ENCODE measurements around the gene BDKRB2. TPM values are rescaled to one million over a fixed set of nuclear protein-coding genes. Genes with fewer than 3 reads are reported as not detected.
A peak's percentile ranks its signal among the peaks of the same experiment; 100 is the strongest.

The BDKRB2 gene
- total and polyA plus RNA-seq, 2 of the 4 experiments (the other 2 are of a cell fraction) = 60.9 to 73.1 TPM

GRCh38 chr14:96229315-96229714 lies 24.7 kb downstream of the BDKRB2 start:
- Histone ChIP-seq H3K4ac (ENCODE audit: low read depth, low read length) (no peak overlapping the region; the same call in 1 of the 2 replicates), H2AFZ (replicated peaks; ENCODE audit: low read length, poor library complexity) (no peak overlapping the region), H3K18ac (ENCODE audit: low read depth, low read length) (no peak overlapping the region), H3K4me3 (ENCODE audit: insufficient read depth, low read depth, low read length) (no peak overlapping the region), H3K9ac (ENCODE audit: low read depth, low read length) (no peak overlapping the region; the same call in 1 of the 2 replicates), H3K36me3 (ENCODE audit: control insufficient read depth, insufficient read depth, low read length) (peaks cover 77% of the 10 kb centered on the region), H3K56ac (ENCODE audit: extremely low read depth, insufficient read depth, low read length) (no peak overlapping the region), H2BK15ac (ENCODE audit: low read depth, low read length) (no peak overlapping the region), H3K4me2 (ENCODE audit: low read depth, low read length) (no peak overlapping the region), H2BK20ac (ENCODE audit: low read depth, low read length) (no peak overlapping the region), H2BK120ac (ENCODE audit: low read depth, low read length) (no peak overlapping the region), H4K5ac (ENCODE audit: low read depth, low read length) (peak overlapping the region; percentile 15; the same call in 1 of the 2 replicates), H3K9me3 (ENCODE audit: control insufficient read depth, insufficient read depth, low read length) (no peaks in the 10 kb centered on the region), H3K27me3 (ENCODE audit: control insufficient read depth, insufficient read depth, low read length) (no peaks in the 10 kb centered on the region), H3K23ac (ENCODE audit: low read depth, low read length) (no peak overlapping the region), H2BK5ac (ENCODE audit: low read depth, low read length, poor library complexity, severe bottlenecking) (peak overlapping the region; percentile 15), H3K27ac (ENCODE audit: insufficient read depth, low read length) (peak overlapping the region; percentile 37), H4K20me1 (ENCODE audit: insufficient read depth, low read length) (peaks cover 57% of the 10 kb centered on the region), H4K91ac (ENCODE audit: insufficient read depth, low read depth, low read length) (no peak overlapping the region), H3K9me1 (ENCODE audit: insufficient read depth, low read length) (peaks cover 46% of the 10 kb centered on the region), H2AK5ac (ENCODE audit: low read depth, low read length) (no peak overlapping the region), H2AK9ac (replicated peaks; ENCODE audit: low read depth, low read length, poor library complexity) (no peak overlapping the region), H4K8ac (ENCODE audit: low read depth in 2 of 2, low read length in 2 of 2) (no peak overlapping the region), H3K4me1 (ENCODE audit: control insufficient read depth, insufficient read depth, low read length) (peaks cover 26% of the 10 kb centered on the region), H3K79me1 (ENCODE audit: low read depth in 1 of 2, low read length in 2 of 2) (peaks cover 41 to 87% of the 10 kb centered on the region in 2 experiments), H3K14ac (replicated peaks; ENCODE audit: low read depth, low read length) (no peak overlapping the region)
- TF ChIP-seq RCOR1 (IDR thresholded peaks at IDR 0.05; ENCODE audit: insufficient replicate concordance, low read length) (no peak), SMC3 (IDR thresholded peaks at IDR 0.05; ENCODE audit: low read depth, low read length) (no peak), POLR2A (IDR thresholded peaks at IDR 0.05; ENCODE audit: low read depth, low read length) (no peak), CTCF (conservative IDR thresholded peaks at IDR 0.05; ENCODE audit: low read depth, low read length) (no peak), ELK1 (IDR thresholded peaks at IDR 0.05; ENCODE audit: borderline replicate concordance, low read depth, low read length) (no peak), BHLHE40 (IDR thresholded peaks at IDR 0.05; ENCODE audit: low read depth, low read length) (no peak), FOS (IDR thresholded peaks at IDR 0.05; ENCODE audit: low read depth, low read length) (no peak), MAFK (IDR thresholded peaks at IDR 0.05; ENCODE audit: low read depth, low read length) (no peak), RAD21 (IDR thresholded peaks at IDR 0.05; ENCODE audit: low read length) (no peak)
- ChIA-PET CTCF (no interaction called here), POLR2A (ENCODE audit: unreplicated experiment) (no interaction called here)
- ATAC-seq (ENCODE audit: low read depth) (no peak), DNase-seq (no peak)
- BruUV-seq (replicated peaks) = no TSS peak
- dilution Hi-C loops (cut with HindIII; ENCODE audit: low sequenced_read_pairs, unreplicated experiment) = no loop called here
- WGBS, 2 experiments (ENCODE audit: extremely low coverage in 2 of 2, insufficient read length in 1 of 2) = no CpG with 5 or more reads among the region's 6 CpGs
- in situ Hi-C loops (cut with MboI; ENCODE audit: low sequenced_read_pairs) = no loop called here
- intact Hi-C loops (cut with micrococcal nuclease) = no loop called here

All from IMR-90 (cell line).